PC-9 (cell line): Measurements from ENCODE around the gene CPLX3. TPM values are rescaled to one million over a fixed set of nuclear protein-coding genes. Genes with fewer than 3 reads are reported as not detected.

Source experiments
- BruUV-seq: library from RNA; stranded (reverse); fragments of 400-500 nt; replicated peaks from 2 replicates; lab custom pipeline; 2021; lab: Mats Ljungman, UMichigan
- CTCF ChIA-PET: fragments of 300-600 bp; sonication (Branson Sonifier 250); formaldehyde crosslinking; loops from one replicate; lab custom pipeline; 2022; ENCODE audit warnings: antibody characterized with exemption; lab: Charles Lee
- POLR2A ChIA-PET: fragments of 300-600 bp; sonication (Branson Sonifier 250); formaldehyde crosslinking; loops from one replicate; lab custom pipeline; 2022; ENCODE audit warnings: antibody characterized with exemption; ENCODE audit not compliant: unreplicated experiment; lab: Charles Lee
- DNase-seq, 2 experiments: peaks; one replicate each; pipeline versions ENCODE4 v3.0.0 to v3.0.0-alpha.2; 2015 to 2022; ENCODE audit warnings: mixed read lengths in 1 of 2
- H2AFZ ChIP-seq: fragments of 200-600 bp; sonication (generic); 2 replicates; pipeline ENCODE4 v1.8.1; 2017; ENCODE audit warnings: antibody characterized with exemption
- H3F3A ChIP-seq: fragments of 200-600 bp; sonication (generic); 2 replicates; pipeline ENCODE4 v1.8.1; 2017; ENCODE audit warnings: antibody characterized with exemption, mild to moderate bottlenecking, low read depth; ENCODE audit not compliant: insufficient read depth
- H3K27ac ChIP-seq: fragments of 200-600 bp; sonication (generic); 2 replicates; pipeline ENCODE4 v1.6.1; 2016; ENCODE audit warnings: mixed run types
- H3K27me3 ChIP-seq: fragments of 200-600 bp; sonication (generic); 2 replicates; pipeline ENCODE4 v1.6.1; 2016; ENCODE audit warnings: low read depth, mixed run types; ENCODE audit not compliant: insufficient read depth
- H3K36me3 ChIP-seq: fragments of 200-600 bp; sonication (generic); 2 replicates; pipeline ENCODE4 v1.6.1; 2016; ENCODE audit warnings: low read depth, mixed run types
- H3K4me1 ChIP-seq: fragments of 200-600 bp; sonication (generic); replicated peaks from 2 replicates; pipeline ENCODE4 v1.6.1; 2016; ENCODE audit warnings: mixed run types; ENCODE audit not compliant: insufficient read depth
- H3K4me2 ChIP-seq: fragments of 200-600 bp; sonication (generic); 2 replicates; pipeline ENCODE4 v1.6.1; 2017; ENCODE audit warnings: mixed run types
- H3K4me3 ChIP-seq: fragments of 200-600 bp; sonication (generic); 2 replicates; pipeline ENCODE4 v1.6.1; 2016; ENCODE audit warnings: mixed run types
- H3K79me2 ChIP-seq: fragments of 200-600 bp; sonication (generic); 2 replicates; pipeline ENCODE4 v1.6.1; 2017; ENCODE audit warnings: low read depth, mixed run types
- H3K9me2 ChIP-seq: fragments of 200-600 bp; sonication (generic); 2 replicates; pipeline ENCODE4 v1.8.1; 2017; ENCODE audit warnings: mild to moderate bottlenecking; ENCODE audit not compliant: insufficient read depth
- H3K9me3 ChIP-seq: fragments of 200-600 bp; sonication (generic); 2 replicates; pipeline ENCODE4 v1.8.1; 2016; ENCODE audit warnings: low read depth; ENCODE audit not compliant: insufficient read depth
- H4K20me1 ChIP-seq: fragments of 200-600 bp; sonication (generic); 2 replicates; pipeline ENCODE4 v1.8.1; 2017; ENCODE audit not compliant: insufficient read depth
- CTCF ChIP-seq: fragments of 200-600 bp; sonication (generic); conservative IDR thresholded peaks from 2 replicates; pipeline ENCODE4 v1.6.1; 2017; ENCODE audit warnings: mixed run types, antibody characterized with exemption, mild to moderate bottlenecking, moderate library complexity
- EZH2 ChIP-seq: fragments of 200-600 bp; sonication (generic); IDR thresholded peaks from 2 replicates; pipeline ENCODE4 v1.8.0; 2017; ENCODE audit warnings: antibody characterized with exemption, low read depth
- intact Hi-C: fragments of 100-400 bp; cut with micrococcal nuclease; formaldehyde crosslinking; loops from one replicate; pipeline ENCODE4 v1.10.0; 2022; ENCODE audit not compliant: unreplicated experiment
- total RNA-seq: library from RNA; stranded (reverse); gene quantifications from 2 replicates; pipeline ENCODE4 v1.2.3, GENCODE V29; 2021

CPLX3 gene
- total RNA-seq, 1 experiment from 2014 or later, result not detected

GRCh38 chr15:74812533-74812932 lies 13.9 kb upstream of the CPLX3 start, which contains the start of gene LMAN1L:
Gene LMAN1L (plus strand): TSS chr15:74812835. CDS start chr15:74812855, 20 bp downstream.
- BruUV-seq, result no TSS peak
- H3K36me3 ChIP-seq, result no peaks in the 10 kb centered on the region
- H4K20me1 ChIP-seq, result no peaks in the 10 kb centered on the region
- TF ChIP-seq EZH2 (no peak), CTCF (no peak)
- peaks cover 11% of the 10 kb centered on the region; the same call in 1 of the 2 replicates for H3F3A ChIP-seq
- H3K9me3 ChIP-seq, result no peaks in the 10 kb centered on the region
- intact Hi-C loops, result no loop called here
- peaks cover 19% of the 10 kb centered on the region for H3K4me1 ChIP-seq
- no peak within 1 kb of the TSS for H3K4me3 ChIP-seq
- DNase-seq, result no peak
- CTCF ChIA-PET, result no interaction called here
- POLR2A ChIA-PET, result no interaction called here
- no peaks in the 10 kb centered on the region for H3K9me2 ChIP-seq
- H2AFZ ChIP-seq, result no peak within 1 kb of the TSS
- H3K4me2 ChIP-seq, result no peak within 1 kb of the TSS
- H3K27ac ChIP-seq, result no peak within 1 kb of the TSS
- no peaks in the 10 kb centered on the region for H3K27me3 ChIP-seq
- no peaks in the 10 kb centered on the region for H3K79me2 ChIP-seq

GRCh38 chr15:74815121-74815934 lies 11.1 kb upstream of the CPLX3 start:
- H3K36me3 ChIP-seq, result no peaks in the 10 kb centered on the region
- TF ChIP-seq EZH2 (no peak), CTCF (no peak)
- H2AFZ ChIP-seq, result no peak overlapping the region
- no peak overlapping the region for H3K4me3 ChIP-seq
- no peak overlapping the region for H3K27ac ChIP-seq
- peak in 1 of 2 experiments; percentile 38 for DNase-seq
- ChIA-PET CTCF (no interaction called here), POLR2A (interaction anchor here (0.6 kb wide), 1 partner anchor 20 kb away, joined by 10 read pairs; no protein-coding TSS in a partner anchor)
- no peaks in the 10 kb centered on the region for H4K20me1 ChIP-seq
- peaks cover 22% of the 10 kb centered on the region for H3F3A ChIP-seq
- no TSS peak for BruUV-seq
- no peaks in the 10 kb centered on the region for H3K79me2 ChIP-seq
- H3K27me3 ChIP-seq, result no peaks in the 10 kb centered on the region
- no peaks in the 10 kb centered on the region for H3K9me3 ChIP-seq
- 0 out of 2 replicates have a peak overlapping the region, but pooled peaks have one; percentile 1 for H3K4me2 ChIP-seq
- H3K4me1 ChIP-seq, result peaks cover 37% of the 10 kb centered on the region
- intact Hi-C loops, result loop anchor here (5.0 kb wide), 1 partner anchor 87 kb away; no protein-coding TSS in a partner anchor
- H3K9me2 ChIP-seq, result no peaks in the 10 kb centered on the region

- Histone ChIP-seq H3K4me1 (peaks cover 37% of the 10 kb centered on the region), H3K4me2 (no peak overlapping the region), H3K9me3 (no peaks in the 10 kb centered on the region), H4K20me1 (no peaks in the 10 kb centered on the region), H3K9me2 (no peaks in the 10 kb centered on the region), H3K4me3 (no peak overlapping the region), H3K27ac (no peak overlapping the region), H3K27me3 (no peaks in the 10 kb centered on the region), H3K36me3 (no peaks in the 10 kb centered on the region), H3K79me2 (no peaks in the 10 kb centered on the region), H3F3A (peaks cover 22% of the 10 kb centered on the region), H2AFZ (no peak overlapping the region)
- ChIA-PET CTCF (no interaction called here), POLR2A (no interaction called here)
- intact Hi-C loops, result loop anchor here (5.0 kb wide), 1 partner anchor 86 kb away; no protein-coding TSS in a partner anchor
- TF ChIP-seq CTCF (no peak), EZH2 (no peak)
- no TSS peak for BruUV-seq
- DNase-seq, result no peak
These were observed 10.5 kb upstream of the CPLX3 start for GRCh38 chr15:74815961-74816360.
